PC-3 (cell line): Measurements from ENCODE around the gene RABEPK. TPM values are rescaled to one million over a fixed set of nuclear protein-coding genes. Genes with fewer than 3 reads are reported as not detected.

Experiments used
- ATAC-seq: fragments of 200-7000 bp; cut with Tn5 transposase; 2 replicates; pipeline ENCODE4 v1.9.1; 2020; ENCODE audit warnings: mild to moderate bottlenecking, moderate library complexity
- BruUV-seq: library from RNA; stranded (reverse); fragments of 400-500 nt; replicated peaks from 2 replicates; lab custom pipeline; 2021; lab: Mats Ljungman, UMichigan
- CTCF ChIA-PET: fragments of 300-600 bp; sonication (Branson Sonifier 250); formaldehyde crosslinking; loops from one replicate; lab custom pipeline; 2022; ENCODE audit warnings: antibody characterized with exemption; lab: Charles Lee
- POLR2A ChIA-PET: fragments of 300-600 bp; sonication (Branson Sonifier 250); formaldehyde crosslinking; loops from one replicate; lab custom pipeline; 2022; ENCODE audit warnings: antibody characterized with exemption; ENCODE audit not compliant: unreplicated experiment; lab: Charles Lee
- DNase-seq: peaks from one replicate; pipeline ENCODE4 v3.0.0-alpha.2; 2015
- H2AFZ ChIP-seq: fragments of 300-600 bp; sonication (generic); 2 replicates; pipeline ENCODE4 v1.6.0; 2016; ENCODE audit warnings: antibody characterized with exemption, low read length
- H3F3A ChIP-seq: fragments of 300-600 bp; sonication (generic); one replicate; pipeline ENCODE4 v1.6.0; 2017; ENCODE audit warnings: antibody characterized with exemption, low read length, control low read depth, mild to moderate bottlenecking; ENCODE audit not compliant: unreplicated experiment
- H3K27ac ChIP-seq: fragments of 300-600 bp; sonication (generic); 2 replicates; pipeline ENCODE4 v1.5.1; 2016; ENCODE audit warnings: mild to moderate bottlenecking, low read length
- H3K27me3 ChIP-seq: fragments of 300-600 bp; sonication (generic); 2 replicates; pipeline ENCODE4 v1.6.1; 2016; ENCODE audit warnings: low read length, mixed read lengths
- H3K36me3 ChIP-seq: fragments of 300-600 bp; sonication (generic); 2 replicates; pipeline ENCODE4 v1.6.1; 2016; ENCODE audit warnings: low read depth, mixed run types, low read length, mixed read lengths
- H3K4me1 ChIP-seq: fragments of 300-600 bp; sonication (generic); 2 replicates; pipeline ENCODE4 v1.5.1; 2016; ENCODE audit warnings: low read length; ENCODE audit not compliant: insufficient read depth
- H3K4me2 ChIP-seq: fragments of 300-600 bp; sonication (generic); 2 replicates; pipeline ENCODE4 v1.6.0; 2016; ENCODE audit warnings: low read length
- H3K4me3 ChIP-seq: fragments of 300-600 bp; sonication (generic); 2 replicates; pipeline ENCODE4 v1.5.1; 2016; ENCODE audit warnings: mild to moderate bottlenecking, low read length, mixed read lengths
- H3K79me2 ChIP-seq: fragments of 300-600 bp; sonication (generic); 2 replicates; pipeline ENCODE4 v1.6.1; 2017; ENCODE audit warnings: low read length, mixed read lengths
- H3K9ac ChIP-seq: fragments of 300-600 bp; sonication (generic); 2 replicates; pipeline ENCODE4 v1.6.0; 2016; ENCODE audit warnings: mild to moderate bottlenecking, low read length
- H3K9me2 ChIP-seq: fragments of 300-600 bp; sonication (generic); replicated peaks from 2 replicates; pipeline ENCODE4 v1.6.1; 2016; ENCODE audit warnings: mixed run types, low read length, mixed read lengths
- H3K9me3 ChIP-seq: fragments of 300-600 bp; sonication (generic); 2 replicates; pipeline ENCODE4 v1.6.1; 2016; ENCODE audit warnings: low read length, mixed read lengths
- H4K20me1 ChIP-seq: fragments of 300-600 bp; sonication (generic); 2 replicates; pipeline ENCODE4 v1.6.1; 2016; ENCODE audit warnings: low read length, mixed read lengths
- EZH2 ChIP-seq: fragments of 300-600 bp; sonication (generic); IDR thresholded peaks from one replicate; pipeline ENCODE4 v1.6.1; 2017; ENCODE audit warnings: antibody characterized with exemption, mild to moderate bottlenecking, low read length; ENCODE audit not compliant: unreplicated experiment
- EZH2phosphoT487 ChIP-seq: fragments of 300-600 bp; sonication (generic); IDR thresholded peaks from 2 replicates; pipeline ENCODE4 v1.6.1; 2018; ENCODE audit warnings: mild to moderate bottlenecking, antibody characterized with exemption, low read length, borderline replicate concordance
- intact Hi-C: fragments of 100-400 bp; cut with micrococcal nuclease; formaldehyde crosslinking; loops from 2 replicates; pipeline ENCODE4 v1.9.0; 2023
- total RNA-seq: library from RNA; depleted of rRNA; stranded (reverse); fragments of >200 nt; gene quantifications from 2 replicates; pipeline ENCODE4 v1.2.3, GENCODE V29; 2014
- TF ChIP-seq, protein P1 (sequence below): fragments of 300-600 bp; sonication (generic); conservative IDR thresholded peaks from 2 replicates; pipeline ENCODE4 v1.5.1; 2017; ENCODE audit warnings: antibody characterized with exemption, low read depth, mild to moderate bottlenecking, low read length

RABEPK gene
- total RNA-seq, 1 experiment from 2014 or later: 27.8 TPM

DNA sequence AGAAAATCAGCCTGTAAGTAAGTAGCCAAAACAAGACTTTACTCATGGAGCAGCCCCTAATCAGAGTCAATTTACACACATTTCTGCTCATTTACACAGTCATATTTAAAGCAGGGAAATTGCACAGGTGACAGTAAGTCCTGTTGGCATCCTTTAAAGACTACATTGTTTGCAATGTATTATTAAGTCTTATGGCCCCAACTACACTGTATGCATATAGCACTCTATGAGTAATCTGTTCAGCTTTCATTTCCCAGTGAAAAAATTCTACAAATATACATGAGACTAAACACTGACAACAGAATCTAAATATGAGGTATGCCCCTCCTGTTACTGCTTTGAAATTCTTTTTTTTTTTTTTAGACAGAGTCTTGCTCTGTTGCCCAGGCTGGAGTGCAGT lies 30.4 kb upstream of the RABEPK start:
- H3K4me1 ChIP-seq: no peaks in the 10 kb centered on the region
- H3K36me3 ChIP-seq: peaks cover 5% of the 10 kb centered on the region; the same call in 1 of the 2 replicates
- H3K79me2 ChIP-seq: peaks cover 21% of the 10 kb centered on the region
- CTCF ChIA-PET: no interaction called here
- no peaks in the 10 kb centered on the region for H4K20me1 ChIP-seq
- POLR2A ChIA-PET: no interaction called here
- H2AFZ ChIP-seq: no peak overlapping the region
- TF ChIP-seq, protein P1, sequence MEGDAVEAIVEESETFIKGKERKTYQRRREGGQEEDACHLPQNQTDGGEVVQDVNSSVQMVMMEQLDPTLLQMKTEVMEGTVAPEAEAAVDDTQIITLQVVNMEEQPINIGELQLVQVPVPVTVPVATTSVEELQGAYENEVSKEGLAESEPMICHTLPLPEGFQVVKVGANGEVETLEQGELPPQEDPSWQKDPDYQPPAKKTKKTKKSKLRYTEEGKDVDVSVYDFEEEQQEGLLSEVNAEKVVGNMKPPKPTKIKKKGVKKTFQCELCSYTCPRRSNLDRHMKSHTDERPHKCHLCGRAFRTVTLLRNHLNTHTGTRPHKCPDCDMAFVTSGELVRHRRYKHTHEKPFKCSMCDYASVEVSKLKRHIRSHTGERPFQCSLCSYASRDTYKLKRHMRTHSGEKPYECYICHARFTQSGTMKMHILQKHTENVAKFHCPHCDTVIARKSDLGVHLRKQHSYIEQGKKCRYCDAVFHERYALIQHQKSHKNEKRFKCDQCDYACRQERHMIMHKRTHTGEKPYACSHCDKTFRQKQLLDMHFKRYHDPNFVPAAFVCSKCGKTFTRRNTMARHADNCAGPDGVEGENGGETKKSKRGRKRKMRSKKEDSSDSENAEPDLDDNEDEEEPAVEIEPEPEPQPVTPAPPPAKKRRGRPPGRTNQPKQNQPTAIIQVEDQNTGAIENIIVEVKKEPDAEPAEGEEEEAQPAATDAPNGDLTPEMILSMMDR: no peak
- TF ChIP-seq EZH2 (no peak), EZH2phosphoT487 (no peak)
- no peaks in the 10 kb centered on the region for H3F3A ChIP-seq
- H3K9me2 ChIP-seq: no peaks in the 10 kb centered on the region
- no peak for ATAC-seq
- no peak for DNase-seq
- no peak overlapping the region for H3K4me2 ChIP-seq
- no peaks in the 10 kb centered on the region for H3K9me3 ChIP-seq
- intact Hi-C loops: no loop called here
- H3K27me3 ChIP-seq: no peaks in the 10 kb centered on the region
- H3K9ac ChIP-seq: no peak overlapping the region
- H3K4me3 ChIP-seq: no peak overlapping the region
- BruUV-seq: no TSS peak
- no peak overlapping the region for H3K27ac ChIP-seq

DNA sequence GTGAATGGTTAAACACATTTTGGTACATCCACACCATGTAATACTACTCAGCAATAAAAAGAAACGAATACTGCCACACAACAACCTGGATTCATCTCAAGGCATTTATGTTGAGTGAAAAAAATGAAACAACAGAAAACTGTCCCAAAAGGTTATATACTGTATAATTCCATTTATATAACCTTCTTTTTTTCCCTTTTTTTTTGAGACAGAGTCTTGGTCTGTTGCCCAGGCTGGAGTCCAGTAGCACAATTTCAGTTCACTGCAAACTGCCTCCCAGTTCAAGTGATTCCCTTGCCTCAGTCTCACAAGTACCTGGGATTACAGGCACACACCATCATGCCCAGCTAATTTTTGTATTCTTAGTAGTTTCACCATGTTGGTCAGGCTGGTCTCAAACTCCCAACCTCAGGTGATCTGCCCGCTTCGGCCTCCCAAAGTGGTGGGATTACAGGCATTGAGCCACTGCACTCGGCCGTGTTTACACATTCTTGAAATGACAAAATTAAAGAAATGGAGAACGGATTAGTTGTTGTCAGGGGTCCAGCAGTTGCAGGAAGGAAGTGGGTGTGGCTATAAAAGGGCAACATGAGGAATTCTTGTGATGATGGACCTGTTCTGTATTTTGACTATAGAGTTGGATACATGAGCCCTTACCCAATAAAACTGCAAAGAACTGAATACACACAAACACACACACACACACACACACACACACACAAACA lies 28.1 kb upstream of the RABEPK start:
- Histone ChIP-seq H3K4me1 (no peaks in the 10 kb centered on the region), H3K27me3 (no peaks in the 10 kb centered on the region), H3K36me3 (peaks cover 5% of the 10 kb centered on the region; the same call in 1 of the 2 replicates), H3K9me2 (no peaks in the 10 kb centered on the region), H3F3A (no peaks in the 10 kb centered on the region), H3K4me2 (no peak overlapping the region), H3K4me3 (no peak overlapping the region), H3K9me3 (no peaks in the 10 kb centered on the region), H4K20me1 (no peaks in the 10 kb centered on the region), H2AFZ (no peak overlapping the region), H3K27ac (no peak overlapping the region), H3K79me2 (peaks cover 34% of the 10 kb centered on the region), H3K9ac (no peak overlapping the region)
- TF ChIP-seq EZH2phosphoT487 (no peak), EZH2 (no peak)
- TF ChIP-seq, protein P1: no peak
- BruUV-seq: no TSS peak
- POLR2A ChIA-PET: no interaction called here
- no peak for DNase-seq
- no peak for ATAC-seq
- intact Hi-C loops: no loop called here
- CTCF ChIA-PET: no interaction called here

DNA sequence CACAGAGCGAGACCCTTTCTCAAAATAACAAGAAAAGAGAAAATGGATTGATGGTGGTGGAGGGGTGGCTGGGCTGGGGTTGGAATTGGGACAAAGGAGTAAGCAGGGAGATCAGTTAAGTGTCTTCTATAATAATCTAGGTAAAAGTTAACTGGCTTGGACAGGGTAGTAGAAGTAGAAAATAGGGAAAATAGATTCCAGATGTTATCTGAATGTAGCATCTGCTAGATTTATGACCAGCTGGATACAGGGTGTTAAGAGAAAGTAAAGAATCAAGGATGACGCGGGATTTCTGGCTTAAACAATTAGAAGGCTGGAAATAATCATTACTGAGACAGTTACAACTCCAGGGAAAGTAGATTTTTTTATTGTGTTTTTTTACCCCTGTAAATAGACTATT lies 23.7 kb upstream of the RABEPK start:
- ATAC-seq: no peak

More for the DNA sequence above, 23.7 kb upstream of the RABEPK start:
- H2AFZ ChIP-seq: no peak overlapping the region
- BruUV-seq: no TSS peak
- H4K20me1 ChIP-seq: no peaks in the 10 kb centered on the region
- H3K9me3 ChIP-seq: no peaks in the 10 kb centered on the region
- POLR2A ChIA-PET: no interaction called here
- H3K79me2 ChIP-seq: peaks cover 73% of the 10 kb centered on the region
- TF ChIP-seq EZH2phosphoT487 (no peak), EZH2 (no peak)
- TF ChIP-seq, protein P1: no peak
- H3K9me2 ChIP-seq: no peaks in the 10 kb centered on the region
- H3K4me1 ChIP-seq: no peaks in the 10 kb centered on the region
- no peak overlapping the region for H3K27ac ChIP-seq
- H3K4me2 ChIP-seq: no peak overlapping the region
- no peaks in the 10 kb centered on the region for H3K27me3 ChIP-seq
- CTCF ChIA-PET: no interaction called here
- intact Hi-C loops: no loop called here
- no peak for DNase-seq
- no peak overlapping the region for H3K4me3 ChIP-seq
- H3K36me3 ChIP-seq: no peaks in the 10 kb centered on the region
- no peaks in the 10 kb centered on the region for H3F3A ChIP-seq
- H3K9ac ChIP-seq: no peak overlapping the region
